GM21576 (cell line): ENCODE data around the gene POLRMT.
A peak's percentile ranks its signal among the peaks of the same experiment; 100 is the strongest.

Source experiments
- ATAC-seq: cut with Tn5 transposase; IDR thresholded peaks from one replicate; pipeline ENCODE4 v1.9.1; 2021; ENCODE audit warnings: mild to moderate bottlenecking, moderate library complexity; ENCODE audit not compliant: unreplicated experiment

The POLRMT gene

GRCh38 chr19:663682-664117, 30.4 kb upstream of the POLRMT start:
- ATAC-seq: no peak

- ATAC-seq: peak; percentile 47
Observed at GRCh38 chr19:662962-663681, 29.8 kb upstream of the POLRMT start, which contains the start of gene RNF126. RNF126 (minus strand) TSS chr19:663214; CDS start chr19:663121, 93 bp downstream.

- ATAC-seq: peak; percentile 2
Observed at GRCh38 chr19:662207-662961, 29.0 kb upstream of the POLRMT start.

- ATAC-seq: no peak
Observed at GRCh38 chr19:661427-662196, 28.3 kb upstream of the POLRMT start.

GRCh38 chr19:660793-661426, 27.6 kb upstream of the POLRMT start:
- ATAC-seq: no peak

- no peak for ATAC-seq
Observed at GRCh38 chr19:658916-659839, 25.8 kb upstream of the POLRMT start.

- no peak for ATAC-seq
Observed at GRCh38 chr19:658059-658839, 24.9 kb upstream of the POLRMT start.

GRCh38 chr19:657611-658010, 24.3 kb upstream of the POLRMT start:
- no peak for ATAC-seq

GRCh38 chr19:656751-657559, 23.6 kb upstream of the POLRMT start:
- ATAC-seq: no peak

- no peak for ATAC-seq
Observed at GRCh38 chr19:655691-656090, 22.4 kb upstream of the POLRMT start.

- no peak for ATAC-seq
Observed at GRCh38 chr19:653425-653824, 20.1 kb upstream of the POLRMT start.

- no peak for ATAC-seq
Observed at GRCh38 chr19:652467-653389, 19.4 kb upstream of the POLRMT start.

GRCh38 chr19:651991-652390, 18.7 kb upstream of the POLRMT start:
- ATAC-seq: no peak

GRCh38 chr19:651114-651818, 17.9 kb upstream of the POLRMT start:
- ATAC-seq: no peak

GRCh38 chr19:650121-650520, 16.8 kb upstream of the POLRMT start:
- ATAC-seq: no peak

- no peak for ATAC-seq
Observed at GRCh38 chr19:648904-649801, 15.8 kb upstream of the POLRMT start.
